Mesenchymal stem cell (in vitro differentiated cells and primary cell): ENCODE results near the gene SPATA20.
A peak's percentile ranks its signal among the peaks of the same experiment; 100 is the strongest.

Experiments
- DNase-seq: peaks from one replicate; pipeline ENCODE4 v3.0.0-alpha.2; 2013
- H2AFZ ChIP-seq: one replicate; pipeline ENCODE4 v1.6.1; 2013; ENCODE audit warnings: low read depth, mild to moderate bottlenecking, control low read depth, inconsistent platforms, low read length, moderate library complexity
- H2AK5ac ChIP-seq: 2 replicates; pipeline ENCODE4 v1.6.1; 2013; ENCODE audit warnings: low read length, moderate library complexity, mild to moderate bottlenecking, inconsistent platforms; ENCODE audit not compliant: severe bottlenecking
- H2BK120ac ChIP-seq: one replicate; pipeline ENCODE4 v1.6.1; 2013; ENCODE audit warnings: low read depth, mild to moderate bottlenecking, inconsistent platforms, low read length, moderate library complexity
- H2BK12ac ChIP-seq, 2 experiments: one replicate each; pipeline ENCODE4 v1.6.1; 2013; ENCODE audit warnings: inconsistent platforms in 2 of 2, low read length in 2 of 2, mild to moderate bottlenecking in 2 of 2, moderate library complexity in 2 of 2, control low read depth in 1 of 2
- H2BK15ac ChIP-seq: one replicate; pipeline ENCODE4 v1.6.1; 2013; ENCODE audit warnings: mild to moderate bottlenecking, low read depth, inconsistent platforms; ENCODE audit not compliant: poor library complexity, severe bottlenecking
- H2BK5ac ChIP-seq: 2 replicates; pipeline ENCODE4 v1.6.1; 2013; ENCODE audit warnings: low read depth, mild to moderate bottlenecking, low read length, control low read depth, inconsistent platforms; ENCODE audit not compliant: poor library complexity, severe bottlenecking
- H3K14ac ChIP-seq, 2 experiments: one replicate each; pipeline ENCODE4 v1.6.1; 2013; ENCODE audit warnings: inconsistent platforms in 2 of 2, low read length in 2 of 2, control low read depth in 1 of 2, mild to moderate bottlenecking in 1 of 2, moderate library complexity in 1 of 2
- H3K18ac ChIP-seq, 2 experiments: one replicate each; pipeline ENCODE4 v1.6.1; 2013; ENCODE audit warnings: inconsistent platforms in 2 of 2, low read length in 2 of 2, control low read depth in 1 of 2, low read depth in 1 of 2, mild to moderate bottlenecking in 1 of 2
- H3K23ac ChIP-seq, 2 experiments: one replicate each; pipeline ENCODE4 v1.6.1; 2013; ENCODE audit warnings: inconsistent platforms in 2 of 2, low read length in 2 of 2, mild to moderate bottlenecking in 2 of 2, moderate library complexity in 2 of 2, control low read depth in 1 of 2
- H3K27ac ChIP-seq: 2 replicates; pipeline ENCODE4 v1.5.1; 2013; ENCODE audit warnings: mild to moderate bottlenecking, moderate library complexity, low read length, control low read depth, inconsistent platforms; ENCODE audit not compliant: poor library complexity, severe bottlenecking
- H3K27me3 ChIP-seq, 2 experiments: 2 replicates each; pipeline versions ENCODE4 v1.6.1 to v1.7.0; 2013; ENCODE audit warnings: low read length in 2 of 2, mild to moderate bottlenecking in 2 of 2, moderate library complexity in 2 of 2, control low read depth in 1 of 2, inconsistent platforms in 1 of 2; ENCODE audit not compliant: control insufficient read depth in 1 of 2, insufficient read depth in 1 of 2
- H3K36me3 ChIP-seq, 2 experiments: 2 replicates each; pipeline versions ENCODE4 v1.6.1 to v1.7.0; 2013; ENCODE audit warnings: low read length in 2 of 2, control low read depth in 1 of 2, inconsistent platforms in 1 of 2, low read depth in 1 of 2, mild to moderate bottlenecking in 1 of 2; ENCODE audit not compliant: insufficient read depth in 2 of 2, control insufficient read depth in 1 of 2
- H3K4ac ChIP-seq, 2 experiments: one replicate each; pipeline ENCODE4 v1.6.1; 2013; ENCODE audit warnings: inconsistent platforms in 2 of 2, low read length in 2 of 2, mild to moderate bottlenecking in 2 of 2, moderate library complexity in 2 of 2, control low read depth in 1 of 2, low read depth in 1 of 2
- H3K4me1 ChIP-seq: 2 replicates; pipeline ENCODE4 v1.6.1; 2013; ENCODE audit warnings: low read depth, low read length, control low read depth; ENCODE audit not compliant: control insufficient read depth, insufficient read depth
- H3K4me2 ChIP-seq: 2 replicates; pipeline ENCODE4 v1.6.1; 2013; ENCODE audit warnings: low read length, mild to moderate bottlenecking, inconsistent platforms; ENCODE audit not compliant: poor library complexity, severe bottlenecking
- H3K4me3 ChIP-seq, 2 experiments: 2 replicates each; pipeline versions ENCODE4 v1.5.1 to v1.7.0; 2013; ENCODE audit warnings: low read length in 2 of 2, mild to moderate bottlenecking in 2 of 2, control low read depth in 1 of 2, low read depth in 1 of 2; ENCODE audit not compliant: insufficient read depth in 1 of 2
- H3K79me1 ChIP-seq: replicated peaks from 2 replicates; pipeline ENCODE4 v1.6.1; 2013; ENCODE audit warnings: mild to moderate bottlenecking, control low read depth, low read length, inconsistent platforms; ENCODE audit not compliant: poor library complexity, severe bottlenecking
- H3K9ac ChIP-seq: 2 replicates; pipeline ENCODE4 v1.7.0; 2013; ENCODE audit warnings: mild to moderate bottlenecking, low read length, moderate library complexity
- H3K9me3 ChIP-seq: 2 replicates; pipeline ENCODE4 v1.7.0; 2013; ENCODE audit warnings: mild to moderate bottlenecking, low read length; ENCODE audit not compliant: control insufficient read depth
- H4K8ac ChIP-seq: one replicate; pipeline ENCODE4 v1.6.1; 2013; ENCODE audit warnings: inconsistent platforms, mild to moderate bottlenecking, low read length, moderate library complexity
- H4K91ac ChIP-seq: one replicate; pipeline ENCODE4 v1.6.1; 2013; ENCODE audit warnings: mild to moderate bottlenecking, low read length, inconsistent platforms
- WGBS: methylation state at CpG from one replicate; pipeline ENCODE4 v1.1.7; 2013; ENCODE audit warnings: mixed read lengths; 5-methylcytosine and 5-hydroxymethylcytosine counted together

The SPATA20 gene

GRCh38 chr17:50551433-50551815, 4.5 kb downstream of the SPATA20 start:
- H2BK15ac ChIP-seq: no peak overlapping the region
- no peak overlapping the region for H3K23ac ChIP-seq
- H3K27ac ChIP-seq: no peak overlapping the region
- H3K18ac ChIP-seq: no peak overlapping the region
- H4K8ac ChIP-seq: peak overlapping the region; percentile 4
- H3K4me2 ChIP-seq: no peak overlapping the region
- H3K14ac ChIP-seq: no peak overlapping the region
- no peak overlapping the region for H2BK12ac ChIP-seq
- H3K4me1 ChIP-seq: peaks cover 16% of the 10 kb centered on the region
- WGBS: 98% methylated on average over 6 of the region's 8 CpGs
- no peak overlapping the region for H4K91ac ChIP-seq
- no peak overlapping the region for H3K9ac ChIP-seq
- peaks cover 28% of the 10 kb centered on the region for H3K79me1 ChIP-seq
- H2BK120ac ChIP-seq: no peak overlapping the region
- no peaks in the 10 kb centered on the region for H3K9me3 ChIP-seq
- no peak for DNase-seq
- H3K27me3 ChIP-seq: peaks cover 0 to under 1% of the 10 kb centered on the region in 2 experiments
- no peak overlapping the region for H3K4me3 ChIP-seq
- H3K36me3 ChIP-seq: peaks cover 62 to 71% of the 10 kb centered on the region in 2 experiments
- no peak overlapping the region for H2AFZ ChIP-seq
- no peak overlapping the region for H3K4ac ChIP-seq
- H2BK5ac ChIP-seq: no peak overlapping the region
- H2AK5ac ChIP-seq: no peak overlapping the region

DNA sequence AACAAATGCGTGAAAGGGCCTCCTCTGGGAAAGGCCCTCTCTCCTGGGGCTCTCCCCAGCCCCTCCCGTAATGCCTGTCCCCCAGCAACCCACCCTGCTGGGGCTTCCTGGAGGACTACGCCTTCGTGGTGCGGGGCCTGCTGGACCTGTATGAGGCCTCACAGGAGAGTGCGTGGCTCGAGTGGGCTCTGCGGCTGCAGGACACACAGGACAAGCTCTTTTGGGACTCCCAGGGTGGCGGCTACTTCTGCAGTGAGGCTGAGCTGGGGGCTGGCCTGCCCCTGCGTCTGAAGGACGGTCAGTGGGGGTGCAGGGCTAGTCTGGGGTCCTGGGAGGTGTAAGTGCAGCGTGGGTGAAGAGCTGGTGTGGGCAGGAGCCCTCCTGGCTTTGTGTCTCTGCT, 4.9 kb downstream of the SPATA20 start:
- Histone ChIP-seq H3K23ac (peak overlapping the region in 1 of 2 experiments; percentile 54), H3K4me1 (peaks cover 16% of the 10 kb centered on the region), H3K4me3 (no peak overlapping the region), H4K8ac (no peak overlapping the region), H3K27me3 (peaks cover 0 to 1% of the 10 kb centered on the region in 2 experiments), H3K36me3 (peaks cover 62 to 76% of the 10 kb centered on the region in 2 experiments), H2BK120ac (no peak overlapping the region), H3K9me3 (no peaks in the 10 kb centered on the region), H3K14ac (no peak overlapping the region), H3K9ac (no peak overlapping the region), H3K4ac (no peak overlapping the region), H4K91ac (no peak overlapping the region), H2AFZ (no peak overlapping the region), H2BK5ac (no peak overlapping the region), H2AK5ac (peak overlapping the region; percentile 17), H3K18ac (no peak overlapping the region), H3K79me1 (peaks cover 28% of the 10 kb centered on the region), H3K4me2 (no peak overlapping the region), H2BK15ac (no peak overlapping the region), H2BK12ac (no peak overlapping the region), H3K27ac (no peak overlapping the region)
- DNase-seq: no peak
- 95% methylated on average over 12 of the region's 12 CpGs for WGBS

DNA sequence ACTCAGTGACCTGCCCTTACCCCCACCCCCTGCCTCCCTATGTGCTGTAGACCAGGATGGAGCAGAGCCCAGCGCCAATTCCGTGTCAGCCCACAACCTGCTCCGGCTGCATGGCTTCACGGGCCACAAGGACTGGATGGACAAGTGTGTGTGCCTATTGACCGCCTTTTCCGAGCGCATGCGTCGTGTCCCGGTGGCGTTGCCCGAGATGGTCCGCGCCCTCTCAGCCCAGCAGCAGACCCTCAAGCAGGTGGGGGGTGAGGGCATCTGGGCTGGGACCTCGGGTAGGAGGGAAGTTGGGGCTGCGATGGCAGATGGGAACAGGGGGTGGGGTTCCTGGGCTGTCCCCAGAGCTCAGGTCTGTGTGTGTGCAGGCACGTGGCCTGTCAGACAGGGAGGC, 7.2 kb downstream of the SPATA20 start:
- Histone ChIP-seq H3K9me3 (no peaks in the 10 kb centered on the region), H3K4me3 (no peak overlapping the region), H3K4ac (no peak overlapping the region), H3K18ac (no peak overlapping the region), H3K27me3 (peaks cover 4 to 16% of the 10 kb centered on the region in 2 experiments), H2AK5ac (no peak overlapping the region), H2BK12ac (no peak overlapping the region), H3K4me1 (peaks cover 10% of the 10 kb centered on the region), H2AFZ (no peak overlapping the region), H3K27ac (no peak overlapping the region), H3K36me3 (peaks cover 56 to 69% of the 10 kb centered on the region in 2 experiments), H3K23ac (no peak overlapping the region), H3K14ac (peak overlapping the region in 1 of 2 experiments; percentile 18), H2BK120ac (no peak overlapping the region), H3K79me1 (peaks cover 18% of the 10 kb centered on the region), H3K4me2 (no peak overlapping the region), H2BK15ac (no peak overlapping the region), H4K8ac (no peak overlapping the region), H4K91ac (no peak overlapping the region), H3K9ac (no peak overlapping the region), H2BK5ac (no peak overlapping the region)
- no peak for DNase-seq
- WGBS: 95% methylated on average over 17 of the region's 17 CpGs

DNA sequence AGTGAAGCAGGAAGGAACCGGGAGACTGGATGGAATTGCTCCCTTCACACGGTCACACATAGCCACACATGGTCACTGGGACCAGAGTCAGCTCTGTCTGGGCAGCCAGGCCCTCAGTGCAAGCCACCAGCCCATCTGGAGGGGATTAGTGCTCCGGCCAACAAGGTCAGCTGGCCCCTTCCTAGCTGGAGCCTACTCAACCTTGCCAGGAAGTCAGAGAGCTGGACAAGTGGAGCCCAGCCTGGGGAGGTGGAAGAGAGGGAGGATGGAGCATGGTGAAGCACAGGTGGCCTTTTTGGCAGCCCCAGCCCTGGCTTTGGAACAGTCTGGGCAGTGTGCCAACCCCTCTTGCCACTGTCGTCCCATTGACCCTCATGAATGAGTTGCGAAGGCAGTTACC, 9.8 kb downstream of the SPATA20 start:
- H2BK12ac ChIP-seq: no peak overlapping the region
- H3K36me3 ChIP-seq: peaks cover 32 to 44% of the 10 kb centered on the region in 2 experiments
- H3K4me1 ChIP-seq: peaks cover 26% of the 10 kb centered on the region
- no peak overlapping the region for H2BK5ac ChIP-seq
- H4K8ac ChIP-seq: no peak overlapping the region
- H3K23ac ChIP-seq: no peak overlapping the region
- no peak overlapping the region for H2BK120ac ChIP-seq
- H3K4me2 ChIP-seq: no peak overlapping the region
- H3K14ac ChIP-seq: no peak overlapping the region
- no peak overlapping the region for H2AK5ac ChIP-seq
- peaks cover 8% of the 10 kb centered on the region for H3K79me1 ChIP-seq
- 87% methylated on average over 5 of the region's 5 CpGs for WGBS
- H4K91ac ChIP-seq: no peak overlapping the region
- no peak overlapping the region for H3K9ac ChIP-seq
- no peak overlapping the region for H2AFZ ChIP-seq
- DNase-seq: no peak
- H3K18ac ChIP-seq: no peak overlapping the region
- H3K9me3 ChIP-seq: no peaks in the 10 kb centered on the region
- H3K27ac ChIP-seq: no peak overlapping the region
- peak overlapping the region; percentile 8 for H2BK15ac ChIP-seq
- no peak overlapping the region for H3K4ac ChIP-seq
- peaks cover 18 to 29% of the 10 kb centered on the region in 2 experiments for H3K27me3 ChIP-seq
- no peak overlapping the region for H3K4me3 ChIP-seq
